Breast epithelium (tissue), 4 donors: ENCODE measurements around the gene COL7A1. TPM values are rescaled to one million over a fixed set of nuclear protein-coding genes. Genes with fewer than 3 reads are reported as not detected.

Source experiments
- DNase-seq, 2 donors: peaks; one replicate each; pipeline ENCODE4 v3.0.0-alpha.2; 2019; ENCODE audit warnings: low spot score in 2 of 2
- H3K27ac ChIP-seq, 2 donors: fragments of 200-600 bp; sonication (generic) in 1 of 2; one replicate each; pipeline ENCODE4 v1.5.1; 2016 to 2019; ENCODE audit warnings: mild to moderate bottlenecking in 1 of 2
- H3K27me3 ChIP-seq, 2 donors: fragments of 200-600 bp; sonication (generic) in 1 of 2; one replicate each; pipeline versions ENCODE4 v1.5.1 to v1.6.0; 2017 to 2019; ENCODE audit warnings: control low read depth in 1 of 2, mild to moderate bottlenecking in 1 of 2
- H3K36me3 ChIP-seq: fragments of 200-600 bp; one replicate; pipeline ENCODE4 v1.5.1; 2019
- H3K4me1 ChIP-seq, 2 donors: fragments of 200-600 bp; sonication (generic); one replicate each; pipeline ENCODE4 v1.5.1; 2016 to 2019; ENCODE audit warnings: control low read depth in 1 of 2
- H3K4me3 ChIP-seq, 3 donors: fragments of 200-600 bp; sonication (generic); 1 replicate in 2 of 3; 2 replicates in 1 of 3; pipeline ENCODE4 v1.5.1; 2016 to 2019; ENCODE audit warnings: mild to moderate bottlenecking in 3 of 3, moderate library complexity in 2 of 3
- H3K9me3 ChIP-seq, 2 donors: fragments of 200-600 bp; sonication (generic) in 1 of 2; one replicate each; pipeline ENCODE4 v1.5.1; 2016 to 2019; ENCODE audit warnings: control low read depth in 1 of 2
- CTCF ChIP-seq, 3 donors: fragments of 450-650 bp; IDR thresholded peaks; one replicate each; pipeline ENCODE4 v1.5.1; 2016 to 2017; ENCODE audit warnings: antibody characterized with exemption in 3 of 3, mild to moderate bottlenecking in 3 of 3, moderate library complexity in 3 of 3
- POLR2A ChIP-seq: fragments of 450-650 bp; IDR thresholded peaks from one replicate; pipeline ENCODE4 v1.6.1; 2016; ENCODE audit warnings: antibody characterized with exemption, mild to moderate bottlenecking, moderate library complexity
- POLR2AphosphoS5 ChIP-seq, 3 donors: sonication (generic); formaldehyde crosslinking; IDR thresholded peaks; one replicate each; pipeline ENCODE4 v1.6.1; 2017; ENCODE audit warnings: antibody characterized with exemption in 3 of 3
- intact Hi-C: fragments of 100-400 bp; cut with DNase I; formaldehyde crosslinking; loops from one replicate; pipeline ENCODE4 v1.15.1; 2023; ENCODE audit warnings: low total_unique reads
- total RNA-seq, 3 donors: library from RNA; depleted of rRNA; stranded (reverse); fragments of >200 nt; gene quantifications; one replicate each; pipeline ENCODE4 v1.1.0, GENCODE V29; 2016

The COL7A1 gene
- total RNA-seq, 3 donors from 2014 or later: 0.48 to 18.6 (median 12.5) TPM

GRCh38 chr3:48528048-48528447 is 67.1 kb downstream of the COL7A1 start:
- Histone ChIP-seq H3K4me3 (no peak overlapping the region), H3K36me3 (no peaks in the 10 kb centered on the region), H3K9me3 (no peaks in the 10 kb centered on the region), H3K4me1 (no peaks in the 10 kb centered on the region), H3K27ac (no peak overlapping the region), H3K27me3 (no peaks in the 10 kb centered on the region)
- intact Hi-C loops: no loop called here
- no peak for DNase-seq
- TF ChIP-seq POLR2AphosphoS5 (IDR thresholded peaks at IDR 0.05): no peak
- no peak for TF ChIP-seq CTCF (IDR thresholded peaks at IDR 0.05)
- no peak for TF ChIP-seq POLR2A

- TF ChIP-seq POLR2A: no peak
- TF ChIP-seq POLR2AphosphoS5 (IDR thresholded peaks at IDR 0.05): no peak
- TF ChIP-seq CTCF (IDR thresholded peaks at IDR 0.05): no peak
- Histone ChIP-seq H3K27ac (no peak overlapping the region), H3K36me3 (no peaks in the 10 kb centered on the region), H3K4me3 (no peak overlapping the region), H3K27me3 (no peaks in the 10 kb centered on the region), H3K4me1 (no peaks in the 10 kb centered on the region), H3K9me3 (no peaks in the 10 kb centered on the region)
- no peak for DNase-seq
- intact Hi-C loops: no loop called here
Observed at GRCh38 chr3:48524970-48525369, 70.2 kb downstream of the COL7A1 start.

- TF ChIP-seq CTCF (IDR thresholded peaks at IDR 0.05) (no peak), POLR2A (no peak), POLR2AphosphoS5 (IDR thresholded peaks at IDR 0.05) (no peak)
- Histone ChIP-seq H3K36me3 (no peaks in the 10 kb centered on the region), H3K9me3 (no peaks in the 10 kb centered on the region), H3K4me3 (no peak overlapping the region), H3K4me1 (no peaks in the 10 kb centered on the region), H3K27me3 (no peaks in the 10 kb centered on the region), H3K27ac (no peak overlapping the region)
- intact Hi-C loops: no loop called here
- DNase-seq: no peak
Observed at GRCh38 chr3:48521635-48522034, 73.5 kb downstream of the COL7A1 start.

- no peaks in the 10 kb centered on the region for H3K27me3 ChIP-seq
- no peak for DNase-seq
- H3K36me3 ChIP-seq: no peaks in the 10 kb centered on the region
- TF ChIP-seq POLR2A (no peak), POLR2AphosphoS5 (IDR thresholded peaks at IDR 0.05) (no peak), CTCF (IDR thresholded peaks at IDR 0.05) (no peak)
- intact Hi-C loops: no loop called here
- no peak overlapping the region for H3K27ac ChIP-seq
- H3K4me1 ChIP-seq: no peaks in the 10 kb centered on the region
- no peak overlapping the region for H3K4me3 ChIP-seq
- no peaks in the 10 kb centered on the region for H3K9me3 ChIP-seq
Observed at GRCh38 chr3:48519277-48519643, 75.9 kb downstream of the COL7A1 start.

GRCh38 chr3:48518638-48519276 is 76.4 kb downstream of the COL7A1 start:
- no peaks in the 10 kb centered on the region for H3K36me3 ChIP-seq
- no peaks in the 10 kb centered on the region for H3K27me3 ChIP-seq
- no peak overlapping the region for H3K4me3 ChIP-seq
- no peaks in the 10 kb centered on the region for H3K9me3 ChIP-seq
- no peak for DNase-seq
- intact Hi-C loops: no loop called here
- TF ChIP-seq CTCF (IDR thresholded peaks at IDR 0.05) (no peak), POLR2AphosphoS5 (IDR thresholded peaks at IDR 0.05) (no peak), POLR2A (no peak)
- H3K4me1 ChIP-seq: no peaks in the 10 kb centered on the region
- H3K27ac ChIP-seq: no peak overlapping the region
